ENCODE measurements around the gene IFITM10.

DNA sequence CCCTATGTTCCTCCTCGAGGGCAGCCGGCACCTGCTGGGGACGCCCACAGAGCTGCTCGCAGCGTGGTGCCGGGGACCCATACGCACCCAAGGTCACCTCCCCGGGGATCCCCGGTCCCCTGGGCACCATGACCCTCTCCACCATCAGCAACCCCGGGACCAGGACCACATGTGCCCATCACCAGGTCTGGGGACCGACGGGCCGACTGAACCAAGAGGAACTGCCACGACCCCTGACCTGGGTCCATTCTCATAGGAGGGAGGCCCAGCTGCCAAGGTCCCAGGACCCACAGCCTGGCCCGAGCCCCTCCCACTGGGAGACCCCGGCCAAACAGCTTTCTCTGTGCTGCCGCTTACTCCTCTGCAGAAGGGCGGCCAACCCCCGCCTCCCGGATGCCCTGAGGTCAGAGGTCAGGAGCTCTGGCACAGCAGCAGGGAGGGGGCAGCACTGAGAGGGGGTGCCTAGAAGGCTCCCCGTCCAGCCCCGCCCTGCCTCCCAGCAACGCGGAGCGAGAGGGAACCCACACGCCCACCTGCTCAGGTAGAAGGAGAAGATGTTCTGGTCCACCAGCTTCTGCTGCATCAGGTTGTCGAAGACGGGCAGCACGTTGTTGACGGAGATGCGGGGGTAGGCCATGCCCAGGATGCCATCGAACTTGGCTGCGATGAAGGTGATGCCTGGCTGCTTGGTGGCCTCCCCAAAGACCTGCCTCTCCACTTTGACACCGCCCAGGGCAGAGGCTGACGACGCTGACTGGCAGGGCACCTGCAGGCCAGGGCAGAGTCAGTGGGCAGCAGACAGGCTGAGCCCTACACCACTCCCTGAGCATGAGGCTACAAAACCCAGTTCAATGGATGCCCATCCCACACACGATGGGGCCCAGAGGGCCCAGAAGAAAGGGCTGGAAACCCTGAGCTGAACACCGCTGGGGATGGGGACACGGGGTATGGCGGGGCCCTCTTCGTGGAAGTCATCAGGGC lies 6.7 kb upstream of the IFITM10 start:
- TF ChIP-seq ZNF384 (IDR thresholded peaks at IDR 0.05) (no peak), HDGF (IDR thresholded peaks at IDR 0.05; ENCODE audit: borderline replicate concordance) (no peak), SP1 (IDR thresholded peaks at IDR 0.05) (no peak), FOXA1 (IDR thresholded peaks at IDR 0.05) (no peak), ELF4 (IDR thresholded peaks at IDR 0.05) (no peak), FOXK2 (IDR thresholded peaks at IDR 0.05) (no peak), FOXM1 (IDR thresholded peaks at IDR 0.05; ENCODE audit: borderline replicate concordance) (no peak), BHLHE40 (IDR thresholded peaks at IDR 0.05; ENCODE audit: borderline replicate concordance) (no peak), SUZ12 (IDR thresholded peaks at IDR 0.05) (no peak), L3MBTL2 (conservative IDR thresholded peaks at IDR 0.05) (no peak)
- TF ChIP-seq, protein P1, sequence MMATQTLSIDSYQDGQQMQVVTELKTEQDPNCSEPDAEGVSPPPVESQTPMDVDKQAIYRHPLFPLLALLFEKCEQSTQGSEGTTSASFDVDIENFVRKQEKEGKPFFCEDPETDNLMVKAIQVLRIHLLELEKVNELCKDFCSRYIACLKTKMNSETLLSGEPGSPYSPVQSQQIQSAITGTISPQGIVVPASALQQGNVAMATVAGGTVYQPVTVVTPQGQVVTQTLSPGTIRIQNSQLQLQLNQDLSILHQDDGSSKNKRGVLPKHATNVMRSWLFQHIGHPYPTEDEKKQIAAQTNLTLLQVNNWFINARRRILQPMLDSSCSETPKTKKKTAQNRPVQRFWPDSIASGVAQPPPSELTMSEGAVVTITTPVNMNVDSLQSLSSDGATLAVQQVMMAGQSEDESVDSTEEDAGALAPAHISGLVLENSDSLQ (IDR thresholded peaks at IDR 0.05) = no peak

Measured in HEK293T (cell line).